ENCODE results near the gene TRNP1.

- TF ChIP-seq CTCF (IDR thresholded peaks at IDR 0.05) (no peak), POLR2A (IDR thresholded peaks at IDR 0.05) (no peak)
These were observed 33.5 kb upstream of the TRNP1 start, which contains the start of gene KDF1 for GRCh38 chr1:26959722-26960624.

Measured in testis (tissue), 2 donors.